ENCODE data around the gene IFI6. TPM values are rescaled to one million over a fixed set of nuclear protein-coding genes. Genes with fewer than 3 reads are reported as not detected.

IFI6 gene
- total RNA-seq, 4 donors from 2014 or later: 120 to 174 (median 150) TPM

DNA sequence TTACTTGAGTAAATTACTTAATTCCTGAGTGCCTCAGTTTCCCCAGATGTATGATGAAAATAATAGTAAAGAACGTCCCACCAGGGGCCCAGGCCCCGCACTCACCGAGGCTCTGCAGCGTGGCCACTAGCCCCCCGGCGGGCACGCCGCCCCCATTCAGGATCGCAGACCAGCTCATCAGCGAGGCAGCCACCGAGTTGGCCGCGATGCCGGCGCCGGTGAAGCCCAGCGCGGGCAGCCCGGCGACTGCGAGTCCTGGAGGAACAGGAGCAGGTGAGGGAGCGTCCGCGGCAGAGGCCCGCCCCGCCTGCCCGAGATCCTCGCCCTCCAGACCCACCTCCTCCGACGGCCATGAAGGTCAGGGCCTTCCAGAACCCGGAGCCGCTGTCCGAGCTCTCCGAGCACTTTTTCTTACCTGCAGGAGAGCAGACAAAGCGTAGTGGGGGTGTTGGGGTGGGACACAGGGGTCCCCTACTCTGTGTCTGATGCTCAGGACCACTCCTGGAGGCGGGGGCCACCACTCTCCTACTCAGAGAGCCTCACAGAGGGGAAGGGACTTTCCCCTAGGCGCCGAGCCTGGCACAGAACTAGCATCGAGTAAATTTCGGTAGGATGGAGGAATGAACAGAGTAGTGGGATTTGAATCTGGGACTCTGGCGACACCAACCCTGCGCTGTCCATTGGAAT lies 3.7 kb downstream of the IFI6 start:
- Histone ChIP-seq H3K4me3 (replicated peaks in 1 of 3) (no peak overlapping the region), H3K4me1 (peaks cover 16 to 31% of the 10 kb centered on the region in 2 donors), H3K27me3 (no peaks in the 10 kb centered on the region), H3K36me3 (no peaks in the 10 kb centered on the region), H3K27ac (no peak overlapping the region), H3K9me3 (no peaks in the 10 kb centered on the region)
- 84% methylated on average over 26 to 41 of the region's 42 CpGs for WGBS, 2 donors
- no peak for DNase-seq
- TF ChIP-seq POLR2A (IDR thresholded peaks at IDR 0.05): no peak
- intact Hi-C loops (cut with DNase I): loop anchor here (5.0 kb wide), 1 partner anchor 276 kb away; the partner anchor contains the start of gene GPR3

DNA sequence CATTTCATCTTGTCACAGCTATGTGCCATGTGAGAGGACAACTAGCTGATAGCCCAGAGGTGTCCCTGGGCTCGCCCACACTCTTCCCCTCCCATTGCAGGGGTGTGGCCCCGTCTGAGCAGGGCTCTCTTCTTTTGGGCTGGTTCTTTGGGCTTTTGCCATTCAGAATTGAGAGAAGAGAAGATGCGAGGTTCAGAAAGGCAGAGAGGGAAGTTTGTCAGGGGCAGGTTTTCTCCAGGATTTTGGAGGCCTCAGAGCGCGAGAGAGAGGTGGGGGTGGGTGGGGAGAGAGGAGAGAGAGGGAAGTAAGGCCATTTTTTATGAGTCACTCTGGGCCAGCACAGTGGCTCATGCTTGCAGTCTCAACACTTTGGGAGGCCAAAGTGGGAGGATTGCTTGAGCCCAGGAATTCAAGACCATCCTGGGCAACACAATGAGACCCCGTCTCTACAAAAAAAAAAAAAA lies 5.2 kb downstream of the IFI6 start:
- intact Hi-C loops (cut with DNase I): loop anchor here (5.0 kb wide), 1 partner anchor 275 kb away; the partner anchor contains the start of gene GPR3
- Histone ChIP-seq H3K9me3 (no peaks in the 10 kb centered on the region), H3K4me1 (peaks cover 10 to 31% of the 10 kb centered on the region in 2 donors), H3K36me3 (no peaks in the 10 kb centered on the region), H3K27ac (no peak overlapping the region), H3K4me3 (replicated peaks in 1 of 3) (no peak overlapping the region), H3K27me3 (no peaks in the 10 kb centered on the region)
- no peak for TF ChIP-seq POLR2A (IDR thresholded peaks at IDR 0.05)
- TF ChIP-seq, protein P1, sequence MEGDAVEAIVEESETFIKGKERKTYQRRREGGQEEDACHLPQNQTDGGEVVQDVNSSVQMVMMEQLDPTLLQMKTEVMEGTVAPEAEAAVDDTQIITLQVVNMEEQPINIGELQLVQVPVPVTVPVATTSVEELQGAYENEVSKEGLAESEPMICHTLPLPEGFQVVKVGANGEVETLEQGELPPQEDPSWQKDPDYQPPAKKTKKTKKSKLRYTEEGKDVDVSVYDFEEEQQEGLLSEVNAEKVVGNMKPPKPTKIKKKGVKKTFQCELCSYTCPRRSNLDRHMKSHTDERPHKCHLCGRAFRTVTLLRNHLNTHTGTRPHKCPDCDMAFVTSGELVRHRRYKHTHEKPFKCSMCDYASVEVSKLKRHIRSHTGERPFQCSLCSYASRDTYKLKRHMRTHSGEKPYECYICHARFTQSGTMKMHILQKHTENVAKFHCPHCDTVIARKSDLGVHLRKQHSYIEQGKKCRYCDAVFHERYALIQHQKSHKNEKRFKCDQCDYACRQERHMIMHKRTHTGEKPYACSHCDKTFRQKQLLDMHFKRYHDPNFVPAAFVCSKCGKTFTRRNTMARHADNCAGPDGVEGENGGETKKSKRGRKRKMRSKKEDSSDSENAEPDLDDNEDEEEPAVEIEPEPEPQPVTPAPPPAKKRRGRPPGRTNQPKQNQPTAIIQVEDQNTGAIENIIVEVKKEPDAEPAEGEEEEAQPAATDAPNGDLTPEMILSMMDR (IDR thresholded peaks at IDR 0.05): no peak
- DNase-seq: no peak
- 76% methylated on average over 6 of the region's 6 CpGs for WGBS, 2 donors

DNA sequence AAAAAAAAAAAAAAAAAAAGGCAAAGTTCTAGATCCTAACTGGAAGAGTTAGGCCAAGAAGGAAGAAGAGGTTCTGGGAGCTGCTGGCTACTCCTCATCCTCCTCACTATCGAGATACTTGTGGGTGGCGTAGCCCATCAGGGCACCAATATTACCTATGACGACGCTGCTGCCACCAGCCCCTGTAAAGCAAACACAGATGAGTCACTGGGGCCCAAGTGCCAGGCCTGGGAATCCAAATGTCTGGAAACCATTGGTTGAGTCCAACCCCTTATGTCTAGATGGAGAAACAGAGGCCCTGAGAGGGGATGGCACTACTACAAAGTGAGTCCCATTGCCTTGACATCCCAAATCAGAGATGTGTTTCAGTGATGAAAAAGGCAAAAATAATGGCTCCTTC lies 5.7 kb downstream of the IFI6 start:
- H3K27ac ChIP-seq: no peak overlapping the region
- intact Hi-C loops (cut with DNase I): loop anchor here (5.0 kb wide), 1 partner anchor 274 kb away; the partner anchor contains the start of gene GPR3
- H3K9me3 ChIP-seq: no peaks in the 10 kb centered on the region
- H3K36me3 ChIP-seq: no peaks in the 10 kb centered on the region
- WGBS, 2 donors: 90 to 92% methylated on average over 4 of the region's 4 CpGs
- no peak overlapping the region for H3K4me3 ChIP-seq (replicated peaks in 1 of 3)
- TF ChIP-seq, protein P1 (IDR thresholded peaks at IDR 0.05): no peak
- TF ChIP-seq POLR2A (IDR thresholded peaks at IDR 0.05): no peak
- peaks cover 4 to 25% of the 10 kb centered on the region in 2 donors for H3K4me1 ChIP-seq
- DNase-seq: no peak
- H3K27me3 ChIP-seq: no peaks in the 10 kb centered on the region

DNA sequence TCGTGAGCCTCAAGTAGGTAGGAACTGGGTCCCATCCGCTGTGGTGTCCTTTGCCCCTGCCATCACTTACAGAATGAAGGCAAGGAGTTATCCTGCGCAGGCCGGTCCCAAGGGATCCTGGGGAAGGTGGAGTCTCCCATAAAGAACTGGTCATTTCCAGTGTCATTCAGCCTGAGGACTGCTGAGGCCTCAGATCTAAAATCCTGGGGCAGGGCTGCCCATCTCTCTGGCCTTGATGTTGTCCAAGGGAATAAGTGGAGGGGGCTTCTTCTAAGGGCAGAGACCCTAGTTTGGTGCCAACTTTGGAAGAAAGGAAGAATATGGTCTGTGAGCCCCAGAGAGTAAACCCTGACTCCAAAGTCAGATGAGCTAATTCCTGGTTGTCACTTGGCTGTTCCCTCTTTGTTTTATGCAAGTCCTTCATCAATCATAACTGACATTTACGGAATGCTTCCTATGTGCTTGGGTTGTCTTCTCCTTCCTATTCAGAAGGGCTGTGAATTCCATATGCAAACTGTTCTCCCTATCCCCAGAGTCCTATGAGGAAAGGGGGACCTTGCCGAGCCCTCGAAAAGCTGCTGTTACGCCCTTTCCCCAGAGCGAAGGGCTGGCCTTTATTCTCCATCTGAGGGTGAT lies 6.9 kb downstream of the IFI6 start:
- Histone ChIP-seq H3K36me3 (no peaks in the 10 kb centered on the region), H3K27me3 (no peaks in the 10 kb centered on the region), H3K9me3 (no peaks in the 10 kb centered on the region), H3K4me3 (replicated peaks in 1 of 3) (no peak overlapping the region), H3K4me1 (peaks cover 0 to 22% of the 10 kb centered on the region in 2 donors), H3K27ac (no peak overlapping the region)
- DNase-seq: no peak
- 89 to 94% methylated on average over 9 of the region's 9 CpGs for WGBS, 2 donors
- intact Hi-C loops (cut with DNase I): loop anchor here (5.0 kb wide), 1 partner anchor 273 kb away; the partner anchor contains the start of gene GPR3
- TF ChIP-seq, protein P1 (IDR thresholded peaks at IDR 0.05): no peak
- no peak for TF ChIP-seq POLR2A (IDR thresholded peaks at IDR 0.05)

DNA sequence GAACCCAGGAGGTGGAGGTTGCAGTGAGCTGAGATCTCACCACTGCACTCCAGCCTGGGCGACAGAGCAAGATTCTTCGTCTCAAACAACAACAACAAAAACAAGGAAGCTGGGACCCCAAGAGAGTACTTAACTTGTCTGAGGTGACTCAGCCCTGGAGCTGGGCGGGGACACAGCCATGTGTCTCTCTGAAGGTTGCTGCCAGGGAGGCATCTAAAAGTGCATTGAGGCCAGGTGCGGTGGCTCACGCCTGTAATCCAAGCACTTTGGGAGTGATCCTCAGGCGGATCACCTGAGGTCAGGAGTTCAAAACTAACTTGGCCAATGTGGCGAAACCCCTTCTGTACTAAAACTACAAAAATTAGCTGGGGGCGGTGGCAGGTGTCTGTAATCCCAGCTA lies 7.7 kb downstream of the IFI6 start:
- Histone ChIP-seq H3K4me1 (peaks cover 0 to 19% of the 10 kb centered on the region in 2 donors), H3K27me3 (no peaks in the 10 kb centered on the region), H3K4me3 (replicated peaks in 1 of 3) (no peak overlapping the region), H3K36me3 (no peaks in the 10 kb centered on the region), H3K27ac (no peak overlapping the region), H3K9me3 (no peaks in the 10 kb centered on the region)
- WGBS, 2 donors: 70 to 77% methylated on average over 6 to 8 of the region's 8 CpGs
- no peak for TF ChIP-seq POLR2A (IDR thresholded peaks at IDR 0.05)
- TF ChIP-seq, protein P1 (IDR thresholded peaks at IDR 0.05): no peak
- DNase-seq: no peak
- intact Hi-C loops (cut with DNase I): loop anchor here (5.0 kb wide), 1 partner anchor 262 kb away; no protein-coding TSS in a partner anchor

Data from thyroid gland (tissue), 4 donors.